Measurements from ENCODE around the gene MICA. TPM values are rescaled to one million over a fixed set of nuclear protein-coding genes. Genes with fewer than 3 reads are reported as not detected.

The MICA gene
- total RNA-seq, 1 donor = 31.1 TPM

GRCh38 chr6:31379850-31380249, 23.5 kb upstream of the MICA start:
- peak; percentile 36 for DNase-seq (ENCODE audit: insufficient read length, low spot score, missing footprints)
- no peaks in the 10 kb centered on the region for H3K36me3 ChIP-seq (ENCODE audit: insufficient read depth, low read length)
- H3K27me3 ChIP-seq (ENCODE audit: insufficient read depth, low read length) = peaks cover 40% of the 10 kb centered on the region
- H3K27ac ChIP-seq (ENCODE audit: low read depth, low read length) = no peak overlapping the region
- no peak overlapping the region for H3K4me3 ChIP-seq (ENCODE audit: insufficient read depth, low read length)
- no peak for TF ChIP-seq CTCF (IDR thresholded peaks at IDR 0.05; ENCODE audit: extremely low read depth, low read depth, low read length)
- no peaks in the 10 kb centered on the region for H3K9me3 ChIP-seq (ENCODE audit: low read depth, low read length)
- H2AFZ ChIP-seq (ENCODE audit: low read length) = no peak overlapping the region
- H3K4me2 ChIP-seq (ENCODE audit: insufficient read depth, low read length) = no peak overlapping the region
- H3K79me2 ChIP-seq (ENCODE audit: insufficient read depth, low read length) = no peaks in the 10 kb centered on the region
- H3K4me1 ChIP-seq (ENCODE audit: insufficient read depth, low read length) = no peaks in the 10 kb centered on the region
- no peaks in the 10 kb centered on the region for H4K20me1 ChIP-seq (ENCODE audit: insufficient read depth, low read length)

GRCh38 chr6:31381666-31382065, 21.7 kb upstream of the MICA start:
- DNase-seq (ENCODE audit: insufficient read length, low spot score, missing footprints) = no peak
- no peak overlapping the region for H3K4me2 ChIP-seq (ENCODE audit: insufficient read depth, low read length)
- TF ChIP-seq CTCF (IDR thresholded peaks at IDR 0.05; ENCODE audit: extremely low read depth, low read depth, low read length) = no peak
- no peak overlapping the region for H3K4me3 ChIP-seq (ENCODE audit: insufficient read depth, low read length)
- no peak overlapping the region for H3K27ac ChIP-seq (ENCODE audit: low read depth, low read length)
- no peak overlapping the region for H2AFZ ChIP-seq (ENCODE audit: low read length)
- H4K20me1 ChIP-seq (ENCODE audit: insufficient read depth, low read length) = no peaks in the 10 kb centered on the region
- peaks cover 32% of the 10 kb centered on the region for H3K27me3 ChIP-seq (ENCODE audit: insufficient read depth, low read length)
- no peaks in the 10 kb centered on the region for H3K4me1 ChIP-seq (ENCODE audit: insufficient read depth, low read length)
- no peaks in the 10 kb centered on the region for H3K9me3 ChIP-seq (ENCODE audit: low read depth, low read length)
- no peaks in the 10 kb centered on the region for H3K79me2 ChIP-seq (ENCODE audit: insufficient read depth, low read length)
- H3K36me3 ChIP-seq (ENCODE audit: insufficient read depth, low read length) = no peaks in the 10 kb centered on the region

- peaks cover 28% of the 10 kb centered on the region for H3K27me3 ChIP-seq (ENCODE audit: insufficient read depth, low read length)
- H2AFZ ChIP-seq (ENCODE audit: low read length) = no peak overlapping the region
- no peaks in the 10 kb centered on the region for H3K4me1 ChIP-seq (ENCODE audit: insufficient read depth, low read length)
- H3K36me3 ChIP-seq (ENCODE audit: insufficient read depth, low read length) = no peaks in the 10 kb centered on the region
- no peak overlapping the region for H3K4me3 ChIP-seq (ENCODE audit: insufficient read depth, low read length)
- H3K79me2 ChIP-seq (ENCODE audit: insufficient read depth, low read length) = no peaks in the 10 kb centered on the region
- H3K9me3 ChIP-seq (ENCODE audit: low read depth, low read length) = no peaks in the 10 kb centered on the region
- TF ChIP-seq CTCF (IDR thresholded peaks at IDR 0.05; ENCODE audit: extremely low read depth, low read depth, low read length) = no peak
- no peaks in the 10 kb centered on the region for H4K20me1 ChIP-seq (ENCODE audit: insufficient read depth, low read length)
- DNase-seq (ENCODE audit: insufficient read length, low spot score, missing footprints) = peak; percentile 89
- no peak overlapping the region for H3K4me2 ChIP-seq (ENCODE audit: insufficient read depth, low read length)
- no peak overlapping the region for H3K27ac ChIP-seq (ENCODE audit: low read depth, low read length)
Measured at GRCh38 chr6:31383149-31383548, 20.2 kb upstream of the MICA start.

GRCh38 chr6:31385041-31385440, 18.4 kb upstream of the MICA start:
- H3K4me3 ChIP-seq (ENCODE audit: insufficient read depth, low read length) = no peak overlapping the region
- TF ChIP-seq CTCF (IDR thresholded peaks at IDR 0.05; ENCODE audit: extremely low read depth, low read depth, low read length) = no peak
- H4K20me1 ChIP-seq (ENCODE audit: insufficient read depth, low read length) = no peaks in the 10 kb centered on the region
- H2AFZ ChIP-seq (ENCODE audit: low read length) = no peak overlapping the region
- no peak overlapping the region for H3K27ac ChIP-seq (ENCODE audit: low read depth, low read length)
- H3K27me3 ChIP-seq (ENCODE audit: insufficient read depth, low read length) = peaks cover 19% of the 10 kb centered on the region
- H3K9me3 ChIP-seq (ENCODE audit: low read depth, low read length) = no peaks in the 10 kb centered on the region
- no peak overlapping the region for H3K4me2 ChIP-seq (ENCODE audit: insufficient read depth, low read length)
- DNase-seq (ENCODE audit: insufficient read length, low spot score, missing footprints) = no peak
- no peaks in the 10 kb centered on the region for H3K36me3 ChIP-seq (ENCODE audit: insufficient read depth, low read length)
- H3K79me2 ChIP-seq (ENCODE audit: insufficient read depth, low read length) = no peaks in the 10 kb centered on the region
- H3K4me1 ChIP-seq (ENCODE audit: insufficient read depth, low read length) = no peaks in the 10 kb centered on the region
